ENCODE results near the gene SLC35D1.

The SLC35D1 gene

GRCh38 chr1:67031859-67032247, 22.1 kb downstream of the SLC35D1 start:
- DNase-seq (ENCODE audit: low read depth in 1 of 2, low spot score in 1 of 2): no peak
- in situ Hi-C loops (cut with HindIII; ENCODE audit: low pct_unique_long_range_greater_than_20kb, low sequenced_read_pairs): no loop called here
- TF ChIP-seq JUND (IDR thresholded peaks at IDR 0.05; ENCODE audit: low read depth): no peak

- DNase-seq (ENCODE audit: low read depth in 1 of 2, low spot score in 1 of 2): no peak
- no peak for TF ChIP-seq JUND (IDR thresholded peaks at IDR 0.05; ENCODE audit: low read depth)
- in situ Hi-C loops (cut with HindIII; ENCODE audit: low pct_unique_long_range_greater_than_20kb, low sequenced_read_pairs): no loop called here
These were observed 22.7 kb downstream of the SLC35D1 start for GRCh38 chr1:67031121-67031858.

DNA sequence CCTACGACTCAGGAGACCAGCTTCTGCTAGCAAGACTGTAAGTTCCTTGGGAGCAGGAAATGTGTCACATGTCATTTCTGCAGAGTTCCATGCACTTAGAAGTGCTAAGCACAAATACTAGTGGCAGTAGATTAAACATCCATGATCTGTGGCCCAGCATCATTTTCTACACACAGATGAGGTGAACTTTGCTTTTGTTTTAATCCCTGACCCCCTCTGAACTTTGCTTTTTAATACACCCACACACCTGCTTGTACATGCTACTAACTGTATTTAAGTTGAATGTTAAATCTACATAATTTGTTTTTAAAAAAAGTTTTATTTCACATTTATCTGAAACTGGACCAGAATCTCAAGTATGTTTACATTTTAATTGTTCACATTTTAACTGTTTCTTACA, 24.5 kb downstream of the SLC35D1 start:
- no peak for TF ChIP-seq JUND (IDR thresholded peaks at IDR 0.05; ENCODE audit: low read depth)
- DNase-seq (ENCODE audit: low read depth in 1 of 2, low spot score in 1 of 2): no peak
- in situ Hi-C loops (cut with HindIII; ENCODE audit: low pct_unique_long_range_greater_than_20kb, low sequenced_read_pairs): no loop called here

- no peak for TF ChIP-seq JUND (IDR thresholded peaks at IDR 0.05; ENCODE audit: low read depth)
- in situ Hi-C loops (cut with HindIII; ENCODE audit: low pct_unique_long_range_greater_than_20kb, low sequenced_read_pairs): no loop called here
These were observed 33.2 kb downstream of the SLC35D1 start for GRCh38 chr1:67020765-67021164.

GRCh38 chr1:67020304-67020703, 33.6 kb downstream of the SLC35D1 start:
- DNase-seq (ENCODE audit: low read depth in 1 of 2, low spot score in 1 of 2): no peak
- no peak for TF ChIP-seq JUND (IDR thresholded peaks at IDR 0.05; ENCODE audit: low read depth)
- in situ Hi-C loops (cut with HindIII; ENCODE audit: low pct_unique_long_range_greater_than_20kb, low sequenced_read_pairs): no loop called here

More at GRCh38 chr1:67020765-67021164, 33.2 kb downstream of the SLC35D1 start:
- DNase-seq (ENCODE audit: low read depth in 1 of 2, low spot score in 1 of 2): no peak

GRCh38 chr1:67019600-67020136, 34.3 kb downstream of the SLC35D1 start:
- in situ Hi-C loops (cut with HindIII; ENCODE audit: low pct_unique_long_range_greater_than_20kb, low sequenced_read_pairs): no loop called here
- TF ChIP-seq JUND (IDR thresholded peaks at IDR 0.05; ENCODE audit: low read depth): no peak
- no peak for DNase-seq (ENCODE audit: low read depth in 1 of 2, low spot score in 1 of 2)

DNA sequence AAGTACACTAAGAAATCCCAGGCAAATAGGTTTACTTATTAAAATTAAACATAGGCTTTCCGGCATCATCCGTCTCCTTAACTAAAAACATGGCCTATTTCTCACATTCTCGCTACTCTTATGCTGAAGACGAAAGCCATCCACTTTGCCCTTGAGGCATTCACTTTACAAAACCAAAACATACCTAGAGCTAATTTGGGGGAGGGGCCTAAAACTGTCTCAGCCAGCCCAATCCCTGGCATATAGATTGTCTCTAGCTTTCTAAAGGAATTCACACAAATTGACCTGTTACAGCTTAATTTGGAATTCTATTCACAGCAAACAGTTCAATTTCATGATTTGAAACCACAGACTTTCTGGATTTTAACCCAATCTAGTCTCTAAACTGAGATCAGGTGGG, 34.8 kb downstream of the SLC35D1 start:
- no peak for DNase-seq (ENCODE audit: low read depth in 1 of 2, low spot score in 1 of 2)
- no peak for TF ChIP-seq JUND (IDR thresholded peaks at IDR 0.05; ENCODE audit: low read depth)
- in situ Hi-C loops (cut with HindIII; ENCODE audit: low pct_unique_long_range_greater_than_20kb, low sequenced_read_pairs): no loop called here

DNA sequence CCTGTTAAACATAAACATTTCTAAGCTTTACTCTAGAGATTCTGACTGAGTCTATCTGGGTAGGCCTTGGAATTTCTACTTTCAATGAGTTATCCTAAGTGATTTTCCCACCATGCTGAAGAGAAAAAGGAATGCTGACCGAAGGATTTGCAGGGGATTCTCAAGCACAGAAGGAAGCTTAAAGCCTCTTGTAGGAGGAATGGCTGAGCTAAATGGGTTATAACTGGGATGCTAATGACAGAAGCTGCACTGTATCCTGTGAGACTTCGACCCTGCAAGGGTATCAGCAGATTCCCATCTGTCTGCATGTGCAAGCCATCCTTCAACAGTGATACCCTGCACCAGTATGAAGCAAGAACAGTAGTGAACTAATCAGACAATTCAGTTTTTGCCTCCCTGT, 35.4 kb downstream of the SLC35D1 start:
- TF ChIP-seq JUND (IDR thresholded peaks at IDR 0.05; ENCODE audit: low read depth): no peak
- in situ Hi-C loops (cut with HindIII; ENCODE audit: low pct_unique_long_range_greater_than_20kb, low sequenced_read_pairs): no loop called here
- no peak for DNase-seq (ENCODE audit: low read depth in 1 of 2, low spot score in 1 of 2)

- no peak for DNase-seq (ENCODE audit: low read depth in 1 of 2, low spot score in 1 of 2)
These were observed 40.4 kb downstream of the SLC35D1 start for GRCh38 chr1:67013573-67013972.

GRCh38 chr1:67009792-67010191, 44.2 kb downstream of the SLC35D1 start:
- no peak for TF ChIP-seq JUND (IDR thresholded peaks at IDR 0.05; ENCODE audit: low read depth)
- in situ Hi-C loops (cut with HindIII; ENCODE audit: low pct_unique_long_range_greater_than_20kb, low sequenced_read_pairs): no loop called here
- no peak for DNase-seq (ENCODE audit: low read depth in 1 of 2, low spot score in 1 of 2)

More at GRCh38 chr1:67013573-67013972, 40.4 kb downstream of the SLC35D1 start:
- in situ Hi-C loops (cut with HindIII; ENCODE audit: low pct_unique_long_range_greater_than_20kb, low sequenced_read_pairs): no loop called here
- no peak for TF ChIP-seq JUND (IDR thresholded peaks at IDR 0.05; ENCODE audit: low read depth)

DNA sequence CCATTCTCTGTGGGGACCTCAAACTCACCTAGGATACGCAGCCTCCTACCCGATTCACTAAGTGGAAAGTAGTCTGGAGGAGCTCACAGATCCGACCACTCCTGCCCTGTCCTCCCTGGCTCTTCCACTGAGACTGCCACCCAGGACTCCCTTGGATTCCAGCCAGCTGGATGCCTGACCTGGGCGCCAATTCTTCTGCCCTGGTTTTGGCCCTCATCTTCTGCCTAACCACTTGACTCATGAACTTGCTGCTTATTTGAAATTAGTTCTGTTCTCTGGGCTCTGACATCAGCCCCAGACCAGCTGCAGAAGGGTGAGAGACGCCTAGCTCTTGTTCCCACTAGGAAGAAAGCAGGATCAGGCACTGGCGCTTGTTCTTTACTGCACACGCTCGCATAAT, 48.9 kb downstream of the SLC35D1 start:
- in situ Hi-C loops (cut with HindIII; ENCODE audit: low pct_unique_long_range_greater_than_20kb, low sequenced_read_pairs): no loop called here
- no peak for DNase-seq (ENCODE audit: low read depth in 1 of 2, low spot score in 1 of 2)
- TF ChIP-seq JUND (IDR thresholded peaks at IDR 0.05; ENCODE audit: low read depth): no peak

DNA sequence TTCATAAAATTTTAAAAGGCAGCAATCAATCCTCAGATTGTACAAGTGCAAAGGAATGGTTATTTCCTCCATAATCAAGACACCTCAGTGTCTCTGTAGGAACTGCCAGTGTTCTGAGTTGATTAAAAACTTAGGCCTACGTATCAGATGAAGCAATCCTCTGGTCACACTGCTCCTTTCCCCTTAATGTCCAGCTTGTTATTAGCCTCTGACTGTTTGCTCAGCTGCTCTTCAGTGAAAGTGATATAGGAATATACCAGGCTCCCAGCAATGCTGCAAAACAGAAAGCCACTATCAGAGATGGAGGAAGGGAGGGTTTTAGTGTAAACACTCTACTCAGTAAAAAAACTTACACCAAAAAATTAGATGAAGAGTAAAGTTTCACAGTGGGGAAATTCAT, 49.8 kb downstream of the SLC35D1 start:
- TF ChIP-seq JUND (IDR thresholded peaks at IDR 0.05; ENCODE audit: low read depth): no peak
- DNase-seq (ENCODE audit: low read depth in 1 of 2, low spot score in 1 of 2): no peak
- in situ Hi-C loops (cut with HindIII; ENCODE audit: low pct_unique_long_range_greater_than_20kb, low sequenced_read_pairs): no loop called here

DNA sequence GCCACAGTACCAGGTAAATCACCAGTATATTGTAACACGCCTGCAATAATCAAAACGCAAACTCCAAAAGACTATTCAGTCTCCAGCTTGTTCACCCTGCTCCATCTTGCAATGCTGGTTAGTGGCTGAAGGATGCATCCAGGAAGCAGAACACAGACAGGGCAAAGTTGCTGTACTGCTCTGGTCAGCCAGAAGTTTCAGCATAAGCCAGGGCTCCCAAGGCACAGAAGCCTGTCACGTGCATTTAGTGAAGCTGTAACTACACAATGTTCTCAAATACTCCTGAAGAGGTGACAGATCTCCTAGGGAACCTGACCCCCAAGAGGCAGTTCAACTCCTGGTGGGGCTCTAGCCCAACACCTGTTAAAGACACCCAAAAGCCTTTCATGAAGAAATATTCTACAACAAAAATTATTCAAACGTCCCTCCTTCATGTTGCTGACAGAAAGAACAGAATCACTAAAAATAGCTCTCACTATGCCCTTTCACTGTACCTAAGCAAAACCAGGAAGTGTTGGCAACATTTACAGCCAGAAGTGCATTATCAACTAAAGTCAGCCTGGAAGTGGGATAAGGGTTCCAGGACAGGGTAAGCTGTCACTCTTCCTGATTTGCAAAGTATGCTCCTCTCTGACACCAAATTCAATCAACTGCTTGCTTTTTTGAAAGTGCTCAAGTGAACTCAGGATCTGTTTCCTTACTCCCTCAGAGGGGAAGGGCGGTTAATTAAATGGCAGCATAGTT, 52.1 kb downstream of the SLC35D1 start:
- no peak for DNase-seq (ENCODE audit: low read depth in 1 of 2, low spot score in 1 of 2)
- TF ChIP-seq JUND (IDR thresholded peaks at IDR 0.05; ENCODE audit: low read depth): no peak
- in situ Hi-C loops (cut with HindIII; ENCODE audit: low pct_unique_long_range_greater_than_20kb, low sequenced_read_pairs): no loop called here
